ENCODE data around the gene RREB1. TPM values are rescaled to one million over a fixed set of nuclear protein-coding genes. Genes with fewer than 3 reads are reported as not detected.

The RREB1 gene
- polyA plus RNA-seq, 1 donor (not counting 4 experiments of a cell fraction or from before 2014, with no cell fraction given): 6.1 TPM

DNA sequence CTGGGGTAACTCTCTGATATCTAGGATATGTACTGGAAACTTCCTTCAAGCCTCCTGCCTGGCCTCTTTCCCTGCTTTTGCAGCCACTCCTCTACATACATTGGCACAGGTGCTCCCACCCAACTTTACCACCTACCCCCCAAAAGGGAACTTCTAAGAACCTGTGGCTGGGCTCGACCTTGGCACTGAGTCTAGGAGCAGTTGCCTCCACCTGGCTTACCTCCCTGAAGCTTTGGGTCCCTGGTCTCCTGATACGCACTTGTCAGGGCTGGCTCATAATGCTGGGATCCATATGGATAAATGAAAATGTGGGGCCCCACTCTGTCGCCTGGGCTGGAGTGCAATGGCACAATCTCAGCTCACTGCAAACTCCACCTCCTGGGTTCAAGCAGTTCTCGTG, 149.0 kb downstream of the RREB1 start:
- Histone ChIP-seq H3K27ac (ENCODE audit: control insufficient read depth, insufficient read depth, low read length) (no peak overlapping the region), H3K79me2 (ENCODE audit: control insufficient read depth, insufficient read depth, low read length) (no peaks in the 10 kb centered on the region), H3K9me1 (ENCODE audit: control insufficient read depth, extremely low read depth, insufficient read depth, low read length) (no peaks in the 10 kb centered on the region), H3K4me1 (ENCODE audit: control insufficient read depth, extremely low read depth, insufficient read depth, low read length) (peaks cover 11% of the 10 kb centered on the region), H3K36me3 (ENCODE audit: control insufficient read depth in 2 of 2, extremely low read depth in 1 of 2, insufficient read depth in 2 of 2, low read length in 2 of 2) (peaks cover 0 to 4% of the 10 kb centered on the region in 2 experiments), H3K9me3 (ENCODE audit: control insufficient read depth, low read depth, low read length) (no peaks in the 10 kb centered on the region), H4K20me1 (ENCODE audit: control insufficient read depth, extremely low read depth, insufficient read depth, low read length) (no peaks in the 10 kb centered on the region), H3K4me2 (ENCODE audit: control insufficient read depth, extremely low read depth, insufficient read depth, low read depth, low read length) (no peak overlapping the region), H2AFZ (ENCODE audit: control insufficient read depth, low read length) (no peak overlapping the region), H3K9ac (ENCODE audit: control insufficient read depth, extremely low read depth, insufficient read depth, low read length) (no peak overlapping the region), H3K27me3 (ENCODE audit: control insufficient read depth, extremely low read depth, insufficient read depth, low read length) (no peaks in the 10 kb centered on the region), H3K4me3 (ENCODE audit: control insufficient read depth in 2 of 3, extremely low read depth in 1 of 3, insufficient read depth in 2 of 3, low read depth in 1 of 3, low read length in 3 of 3) (no peak overlapping the region)
- TF ChIP-seq, protein P1, sequence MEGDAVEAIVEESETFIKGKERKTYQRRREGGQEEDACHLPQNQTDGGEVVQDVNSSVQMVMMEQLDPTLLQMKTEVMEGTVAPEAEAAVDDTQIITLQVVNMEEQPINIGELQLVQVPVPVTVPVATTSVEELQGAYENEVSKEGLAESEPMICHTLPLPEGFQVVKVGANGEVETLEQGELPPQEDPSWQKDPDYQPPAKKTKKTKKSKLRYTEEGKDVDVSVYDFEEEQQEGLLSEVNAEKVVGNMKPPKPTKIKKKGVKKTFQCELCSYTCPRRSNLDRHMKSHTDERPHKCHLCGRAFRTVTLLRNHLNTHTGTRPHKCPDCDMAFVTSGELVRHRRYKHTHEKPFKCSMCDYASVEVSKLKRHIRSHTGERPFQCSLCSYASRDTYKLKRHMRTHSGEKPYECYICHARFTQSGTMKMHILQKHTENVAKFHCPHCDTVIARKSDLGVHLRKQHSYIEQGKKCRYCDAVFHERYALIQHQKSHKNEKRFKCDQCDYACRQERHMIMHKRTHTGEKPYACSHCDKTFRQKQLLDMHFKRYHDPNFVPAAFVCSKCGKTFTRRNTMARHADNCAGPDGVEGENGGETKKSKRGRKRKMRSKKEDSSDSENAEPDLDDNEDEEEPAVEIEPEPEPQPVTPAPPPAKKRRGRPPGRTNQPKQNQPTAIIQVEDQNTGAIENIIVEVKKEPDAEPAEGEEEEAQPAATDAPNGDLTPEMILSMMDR (optimal IDR thresholded peaks at IDR 0.05 in 1 of 3, IDR thresholded peaks at IDR 0.05 in 1 of 3, conservative IDR thresholded peaks at IDR 0.05 in 1 of 3; ENCODE audit: extremely low read depth in 1 of 3, insufficient read depth in 2 of 3, low read length in 3 of 3): no peak
- no peak for TF ChIP-seq EZH2 (IDR thresholded peaks at IDR 0.05; ENCODE audit: low read length)
- FAIRE-seq (no peak), DNase-seq (ENCODE audit: low read depth, low spot score) (no peak)
- dilution Hi-C loops (cut with MboI; ENCODE audit: extremely low pct_ligation_motif_present, low sequenced_read_pairs): no loop called here

GRCh38 chr6:7257521-7258230, 149.9 kb downstream of the RREB1 start:
- no peaks in the 10 kb centered on the region for H3K9me1 ChIP-seq (ENCODE audit: control insufficient read depth, extremely low read depth, insufficient read depth, low read length)
- H3K27ac ChIP-seq (ENCODE audit: control insufficient read depth, insufficient read depth, low read length): no peak overlapping the region
- H3K4me1 ChIP-seq (ENCODE audit: control insufficient read depth, extremely low read depth, insufficient read depth, low read length): peaks cover 16% of the 10 kb centered on the region
- no peak overlapping the region for H3K4me2 ChIP-seq (ENCODE audit: control insufficient read depth, extremely low read depth, insufficient read depth, low read depth, low read length)
- no peaks in the 10 kb centered on the region for H3K9me3 ChIP-seq (ENCODE audit: control insufficient read depth, low read depth, low read length)
- no peaks in the 10 kb centered on the region for H3K36me3 ChIP-seq (ENCODE audit: control insufficient read depth in 2 of 2, extremely low read depth in 1 of 2, insufficient read depth in 2 of 2, low read length in 2 of 2)
- DNase-seq (ENCODE audit: low read depth, low spot score) (no peak), FAIRE-seq (no peak)
- no peak overlapping the region for H3K9ac ChIP-seq (ENCODE audit: control insufficient read depth, extremely low read depth, insufficient read depth, low read length)
- dilution Hi-C loops (cut with MboI; ENCODE audit: extremely low pct_ligation_motif_present, low sequenced_read_pairs): no loop called here
- H2AFZ ChIP-seq (ENCODE audit: control insufficient read depth, low read length): no peak overlapping the region
- no peak for TF ChIP-seq EZH2 (IDR thresholded peaks at IDR 0.05; ENCODE audit: low read length)
- TF ChIP-seq, protein P1 (optimal IDR thresholded peaks at IDR 0.05 in 1 of 3, IDR thresholded peaks at IDR 0.05 in 1 of 3, conservative IDR thresholded peaks at IDR 0.05 in 1 of 3; ENCODE audit: extremely low read depth in 1 of 3, insufficient read depth in 2 of 3, low read length in 3 of 3): no peak
- no peaks in the 10 kb centered on the region for H3K79me2 ChIP-seq (ENCODE audit: control insufficient read depth, insufficient read depth, low read length)
- H3K27me3 ChIP-seq (ENCODE audit: control insufficient read depth, extremely low read depth, insufficient read depth, low read length): no peaks in the 10 kb centered on the region
- no peak overlapping the region for H3K4me3 ChIP-seq (ENCODE audit: control insufficient read depth in 2 of 3, extremely low read depth in 1 of 3, insufficient read depth in 2 of 3, low read depth in 1 of 3, low read length in 3 of 3)
- no peaks in the 10 kb centered on the region for H4K20me1 ChIP-seq (ENCODE audit: control insufficient read depth, extremely low read depth, insufficient read depth, low read length)

Data from keratinocyte (primary cell).